Upper lobe of left lung (tissue), 4 donors: ENCODE results near the gene RIMBP3B.
"Not testable (repeated sequence)": the region's sequence is repeated elsewhere in the genome, so short reads cannot be mapped to it uniquely, and the experiment has no call there.

Source experiments
- EP300 ChIP-seq, 4 donors: sonication (generic); formaldehyde crosslinking; IDR thresholded peaks; one replicate each; pipeline ENCODE4 v1.5.1; 2017; ENCODE audit warnings: antibody characterized with exemption in 4 of 4, control low read depth in 2 of 4
- POLR2A ChIP-seq, 4 donors: fragments of 450-650 bp; IDR thresholded peaks; one replicate each; pipeline ENCODE4 v1.5.1; 2016 to 2017; ENCODE audit warnings: antibody characterized with exemption in 4 of 4, mild to moderate bottlenecking in 2 of 4
- TF ChIP-seq, protein P1 (sequence below), 6 experiments: fragments of 450-650 bp in 4 of 6; fragments of 200-600 bp in 2 of 6; sonication (generic) in 2 of 6; IDR thresholded peaks; one replicate each; pipeline ENCODE4 v1.5.1; 2016 to 2019; ENCODE audit warnings: antibody characterized with exemption in 6 of 6

DNA sequence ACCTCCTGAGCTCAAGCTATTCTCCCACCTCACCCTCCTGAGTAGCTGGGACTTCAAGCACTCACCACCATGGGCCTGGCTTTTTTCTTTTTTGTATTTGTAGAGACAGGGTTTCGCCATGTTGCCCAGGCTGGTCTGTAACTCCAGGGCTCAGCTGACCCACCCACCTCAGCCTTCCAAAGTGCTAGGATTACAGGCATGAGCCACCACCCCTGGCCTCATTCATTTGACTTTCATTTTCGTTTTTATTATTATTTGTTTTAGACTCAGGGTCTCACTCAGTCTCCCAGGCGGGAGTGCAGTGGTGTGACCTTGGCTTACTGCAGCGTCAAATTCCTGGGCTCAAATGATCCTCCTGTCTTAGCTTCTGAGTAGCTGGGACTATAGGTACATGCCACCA is 24.2 kb downstream of the RIMBP3B start:
- TF ChIP-seq, protein P1, sequence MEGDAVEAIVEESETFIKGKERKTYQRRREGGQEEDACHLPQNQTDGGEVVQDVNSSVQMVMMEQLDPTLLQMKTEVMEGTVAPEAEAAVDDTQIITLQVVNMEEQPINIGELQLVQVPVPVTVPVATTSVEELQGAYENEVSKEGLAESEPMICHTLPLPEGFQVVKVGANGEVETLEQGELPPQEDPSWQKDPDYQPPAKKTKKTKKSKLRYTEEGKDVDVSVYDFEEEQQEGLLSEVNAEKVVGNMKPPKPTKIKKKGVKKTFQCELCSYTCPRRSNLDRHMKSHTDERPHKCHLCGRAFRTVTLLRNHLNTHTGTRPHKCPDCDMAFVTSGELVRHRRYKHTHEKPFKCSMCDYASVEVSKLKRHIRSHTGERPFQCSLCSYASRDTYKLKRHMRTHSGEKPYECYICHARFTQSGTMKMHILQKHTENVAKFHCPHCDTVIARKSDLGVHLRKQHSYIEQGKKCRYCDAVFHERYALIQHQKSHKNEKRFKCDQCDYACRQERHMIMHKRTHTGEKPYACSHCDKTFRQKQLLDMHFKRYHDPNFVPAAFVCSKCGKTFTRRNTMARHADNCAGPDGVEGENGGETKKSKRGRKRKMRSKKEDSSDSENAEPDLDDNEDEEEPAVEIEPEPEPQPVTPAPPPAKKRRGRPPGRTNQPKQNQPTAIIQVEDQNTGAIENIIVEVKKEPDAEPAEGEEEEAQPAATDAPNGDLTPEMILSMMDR (IDR thresholded peaks at IDR 0.05), result not testable (repeated sequence)
- not testable (repeated sequence) for TF ChIP-seq EP300, POLR2A (IDR thresholded peaks at IDR 0.05)
